ENCODE measurements around the gene GIGYF1. TPM values are rescaled to one million over a fixed set of nuclear protein-coding genes. Genes with fewer than 3 reads are reported as not detected.
A peak's percentile ranks its signal among the peaks of the same experiment; 100 is the strongest.

Gene GIGYF1
- total and polyA plus RNA-seq, 2 of the 13 experiments (the other 11 are each of a cell fraction or from before 2014, with no cell fraction given), result 7.6 to 16.1 TPM

GRCh38 chr7:100719523-100720278 is 25.7 kb upstream of the GIGYF1 start (continued):
- TF ChIP-seq ZKSCAN5 (CRISPR knock-in tag; IDR thresholded peaks at IDR 0.05), result no peak
- no peak for TF ChIP-seq CEBPB (IDR thresholded peaks at IDR 0.05; ENCODE audit: borderline replicate concordance, low read depth, low read length)
- TF ChIP-seq, protein P1, sequence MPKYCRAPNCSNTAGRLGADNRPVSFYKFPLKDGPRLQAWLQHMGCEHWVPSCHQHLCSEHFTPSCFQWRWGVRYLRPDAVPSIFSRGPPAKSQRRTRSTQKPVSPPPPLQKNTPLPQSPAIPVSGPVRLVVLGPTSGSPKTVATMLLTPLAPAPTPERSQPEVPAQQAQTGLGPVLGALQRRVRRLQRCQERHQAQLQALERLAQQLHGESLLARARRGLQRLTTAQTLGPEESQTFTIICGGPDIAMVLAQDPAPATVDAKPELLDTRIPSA (CRISPR knock-in tag; IDR thresholded peaks at IDR 0.05; ENCODE audit: borderline replicate concordance), result no peak
- no peak; the same call in 1 of the 2 replicates for TF ChIP-seq ARNTL (CRISPR knock-in tag; IDR thresholded peaks at IDR 0.05)
- TF ChIP-seq POLR2A (IDR thresholded peaks at IDR 0.05; ENCODE audit: insufficient read depth in 1 of 2, low read depth in 2 of 2, low read length in 2 of 2), result peak in 1 of 2 experiments; percentile 27; a peak in 2 of 4 replicates
- no peak for TF ChIP-seq ZNF780A (CRISPR knock-in tag; IDR thresholded peaks at IDR 0.05)
- TF ChIP-seq, protein P2, sequence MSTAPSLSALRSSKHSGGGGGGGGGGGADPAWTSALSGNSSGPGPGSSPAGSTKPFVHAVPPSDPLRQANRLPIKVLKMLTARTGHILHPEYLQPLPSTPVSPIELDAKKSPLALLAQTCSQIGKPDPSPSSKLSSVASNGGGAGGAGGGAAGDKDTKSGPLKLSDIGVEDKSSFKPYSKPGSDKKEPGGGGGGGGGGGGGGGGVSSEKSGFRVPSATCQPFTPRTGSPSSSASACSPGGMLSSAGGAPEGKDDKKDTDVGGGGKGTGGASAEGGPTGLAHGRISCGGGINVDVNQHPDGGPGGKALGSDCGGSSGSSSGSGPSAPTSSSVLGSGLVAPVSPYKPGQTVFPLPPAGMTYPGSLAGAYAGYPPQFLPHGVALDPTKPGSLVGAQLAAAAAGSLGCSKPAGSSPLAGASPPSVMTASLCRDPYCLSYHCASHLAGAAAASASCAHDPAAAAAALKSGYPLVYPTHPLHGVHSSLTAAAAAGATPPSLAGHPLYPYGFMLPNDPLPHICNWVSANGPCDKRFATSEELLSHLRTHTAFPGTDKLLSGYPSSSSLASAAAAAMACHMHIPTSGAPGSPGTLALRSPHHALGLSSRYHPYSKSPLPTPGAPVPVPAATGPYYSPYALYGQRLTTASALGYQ (CRISPR knock-in tag; IDR thresholded peaks at IDR 0.05), result 0 out of 2 replicates have a peak, but pooled peaks have one; percentile 34
- no peak for TF ChIP-seq NR0B2 (CRISPR knock-in tag; IDR thresholded peaks at IDR 0.05)
- TF ChIP-seq, protein P3, sequence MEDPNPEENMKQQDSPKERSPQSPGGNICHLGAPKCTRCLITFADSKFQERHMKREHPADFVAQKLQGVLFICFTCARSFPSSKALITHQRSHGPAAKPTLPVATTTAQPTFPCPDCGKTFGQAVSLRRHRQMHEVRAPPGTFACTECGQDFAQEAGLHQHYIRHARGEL (CRISPR knock-in tag; IDR thresholded peaks at IDR 0.05), result no peak
- TF ChIP-seq NCOA5 (CRISPR knock-in tag; IDR thresholded peaks at IDR 0.05), result no peak
- no peak for TF ChIP-seq PHB2 (IDR thresholded peaks at IDR 0.05; ENCODE audit: partially characterized antibody)
- TF ChIP-seq LCORL (IDR thresholded peaks at IDR 0.05), result no peak
- TF ChIP-seq LCORL (CRISPR knock-in tag; IDR thresholded peaks at IDR 0.05), result peak; percentile 72
- no peak for TF ChIP-seq ZNF260 (CRISPR knock-in tag; IDR thresholded peaks at IDR 0.05; ENCODE audit: borderline replicate concordance, low read depth)
- TF ChIP-seq HOXA9 (CRISPR knock-in tag; IDR thresholded peaks at IDR 0.05; ENCODE audit: borderline replicate concordance), result no peak
- no peak for TF ChIP-seq MLLT10 (CRISPR knock-in tag; IDR thresholded peaks at IDR 0.05)
- no peak for TF ChIP-seq SIX4 (CRISPR knock-in tag; IDR thresholded peaks at IDR 0.05)
- TF ChIP-seq, protein P4, sequence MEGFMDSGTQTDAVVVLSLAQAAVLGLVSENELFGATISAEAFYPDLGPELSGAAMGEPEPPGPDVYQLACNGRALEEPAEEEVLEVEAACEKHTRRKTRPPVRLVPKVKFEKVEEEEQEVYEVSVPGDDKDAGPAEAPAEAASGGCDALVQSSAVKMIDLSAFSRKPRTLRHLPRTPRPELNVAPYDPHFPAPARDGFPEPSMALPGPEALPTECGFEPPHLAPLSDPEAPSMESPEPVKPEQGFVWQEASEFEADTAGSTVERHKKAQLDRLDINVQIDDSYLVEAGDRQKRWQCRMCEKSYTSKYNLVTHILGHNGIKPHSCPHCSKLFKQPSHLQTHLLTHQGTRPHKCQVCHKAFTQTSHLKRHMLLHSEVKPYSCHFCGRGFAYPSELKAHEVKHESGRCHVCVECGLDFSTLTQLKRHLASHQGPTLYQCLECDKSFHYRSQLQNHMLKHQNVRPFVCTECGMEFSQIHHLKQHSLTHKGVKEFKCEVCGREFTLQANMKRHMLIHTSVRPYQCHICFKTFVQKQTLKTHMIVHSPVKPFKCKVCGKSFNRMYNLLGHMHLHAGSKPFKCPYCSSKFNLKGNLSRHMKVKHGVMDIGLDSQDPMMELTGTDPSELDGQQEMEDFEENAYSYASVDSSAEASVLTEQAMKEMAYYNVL (CRISPR knock-in tag; IDR thresholded peaks at IDR 0.05; ENCODE audit: borderline replicate concordance), result peak; percentile 58; the same call in 1 of the 2 replicates
- no peak for TF ChIP-seq SMC3 (IDR thresholded peaks at IDR 0.05; ENCODE audit: low read length)
- no peak for TF ChIP-seq TERF1 (CRISPR knock-in tag; IDR thresholded peaks at IDR 0.05)
- TF ChIP-seq, protein P5, sequence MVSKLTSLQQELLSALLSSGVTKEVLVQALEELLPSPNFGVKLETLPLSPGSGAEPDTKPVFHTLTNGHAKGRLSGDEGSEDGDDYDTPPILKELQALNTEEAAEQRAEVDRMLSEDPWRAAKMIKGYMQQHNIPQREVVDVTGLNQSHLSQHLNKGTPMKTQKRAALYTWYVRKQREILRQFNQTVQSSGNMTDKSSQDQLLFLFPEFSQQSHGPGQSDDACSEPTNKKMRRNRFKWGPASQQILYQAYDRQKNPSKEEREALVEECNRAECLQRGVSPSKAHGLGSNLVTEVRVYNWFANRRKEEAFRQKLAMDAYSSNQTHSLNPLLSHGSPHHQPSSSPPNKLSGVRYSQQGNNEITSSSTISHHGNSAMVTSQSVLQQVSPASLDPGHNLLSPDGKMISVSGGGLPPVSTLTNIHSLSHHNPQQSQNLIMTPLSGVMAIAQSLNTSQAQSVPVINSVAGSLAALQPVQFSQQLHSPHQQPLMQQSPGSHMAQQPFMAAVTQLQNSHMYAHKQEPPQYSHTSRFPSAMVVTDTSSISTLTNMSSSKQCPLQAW (CRISPR knock-in tag; IDR thresholded peaks at IDR 0.05), result peak; percentile 56; the same call in 1 of the 2 replicates
- TF ChIP-seq ZFP36L2 (CRISPR knock-in tag; IDR thresholded peaks at IDR 0.05), result no peak

Measured in HepG2 (cell line).